Measurements from ENCODE around the gene TCP11.

The TCP11 gene

DNA sequence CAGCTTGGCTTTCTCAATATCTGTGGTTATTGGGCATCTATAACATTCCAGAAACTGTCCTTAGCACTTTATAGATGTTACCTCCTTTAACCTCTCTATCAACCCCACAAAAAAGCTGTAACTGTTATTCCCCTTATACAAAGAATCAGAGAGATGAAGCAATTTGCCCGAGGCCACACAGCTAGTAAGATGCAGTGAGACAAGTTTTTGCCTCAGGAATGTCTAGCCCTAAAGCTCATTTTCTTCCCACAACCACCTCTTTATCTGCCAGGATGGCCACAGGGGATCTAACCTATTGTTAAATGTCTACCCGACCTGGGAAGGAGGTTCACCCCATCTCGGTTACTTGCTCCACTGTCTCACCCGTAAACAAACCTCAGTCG, 31.9 kb upstream of the TCP11 start:
- no peak for DNase-seq (ENCODE audit: low read depth)

DNA sequence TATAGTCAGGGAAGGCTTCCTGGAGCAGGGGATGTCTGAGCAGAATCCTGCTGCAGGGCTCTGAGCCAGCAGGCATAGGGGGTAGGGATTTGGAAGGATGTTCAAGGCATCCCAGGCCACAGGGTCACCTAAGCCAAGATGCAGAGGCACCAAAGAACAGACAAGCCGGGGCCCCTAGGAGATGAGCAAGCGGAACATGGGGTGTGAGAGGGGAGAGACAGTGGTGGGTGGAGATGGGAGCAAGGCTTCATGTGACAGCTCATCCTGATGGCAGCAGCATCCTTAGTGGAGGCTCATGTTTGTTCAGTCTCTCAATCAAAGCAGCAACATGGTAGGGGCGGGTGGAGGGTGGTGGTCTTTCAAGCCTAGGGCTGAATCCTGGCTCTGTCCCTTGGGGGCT, 29.8 kb upstream of the TCP11 start:
- DNase-seq (ENCODE audit: low read depth), result no peak

DNA sequence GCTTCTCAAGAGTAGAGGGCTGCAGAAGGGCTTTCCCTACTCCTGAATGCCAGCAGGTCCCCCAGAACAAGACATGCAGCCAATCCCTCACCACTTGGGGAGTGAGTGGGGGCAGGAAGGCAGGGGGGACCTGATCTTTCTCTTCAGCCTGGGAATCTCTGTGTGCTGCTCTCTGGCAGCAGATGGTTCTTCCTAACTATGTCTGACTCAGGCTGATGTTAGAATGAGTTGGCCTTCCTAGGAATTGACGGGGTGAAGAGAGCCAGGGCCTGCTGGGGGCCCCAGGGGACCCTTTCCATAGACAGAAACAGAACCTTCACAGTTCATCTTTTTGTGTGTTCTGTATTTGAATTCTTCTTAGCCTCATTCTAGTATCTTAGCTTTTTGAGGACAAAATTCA, 29.0 kb upstream of the TCP11 start:
- no peak for DNase-seq (ENCODE audit: low read depth)

DNA sequence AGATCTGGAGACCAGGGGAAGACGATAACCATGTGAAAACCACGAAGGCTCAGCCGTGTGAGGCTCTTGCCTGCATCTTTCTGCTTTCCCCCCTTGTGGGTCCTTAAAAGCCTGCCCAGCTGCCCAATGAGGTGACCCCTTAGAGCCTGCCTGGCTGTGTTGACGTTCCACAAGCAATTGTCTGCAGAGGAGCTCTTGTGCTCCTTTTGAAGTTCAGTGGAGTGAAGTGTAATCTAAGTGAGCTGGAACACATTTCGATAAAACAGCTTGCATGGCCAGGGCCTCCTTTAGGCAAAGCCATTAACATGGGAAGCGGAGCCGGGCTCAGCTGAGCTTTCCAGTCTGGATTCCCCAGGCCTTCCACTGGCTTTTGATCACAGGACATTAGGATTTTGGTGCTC, 27.3 kb upstream of the TCP11 start:
- DNase-seq (ENCODE audit: low read depth), result no peak

DNA sequence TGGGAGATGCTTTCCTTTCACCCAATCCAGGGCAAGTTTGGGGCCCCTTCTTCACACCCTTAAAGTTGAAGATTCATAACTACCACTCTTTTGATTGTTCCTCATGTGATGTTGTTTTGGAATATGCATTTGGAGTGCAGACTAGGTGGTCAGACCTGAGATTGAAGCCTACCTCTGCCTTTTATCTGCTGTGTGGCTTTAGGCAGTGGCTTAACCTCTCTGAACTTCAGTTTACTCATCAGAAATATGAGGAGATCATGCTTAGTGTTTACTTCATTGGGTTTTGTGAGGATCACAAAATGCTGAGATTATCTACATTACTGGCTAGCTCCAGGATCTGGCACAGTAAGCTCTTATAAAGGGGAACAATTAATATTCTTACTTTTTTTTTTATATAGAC, 26.4 kb upstream of the TCP11 start:
- DNase-seq (ENCODE audit: low read depth), result no peak

DNA sequence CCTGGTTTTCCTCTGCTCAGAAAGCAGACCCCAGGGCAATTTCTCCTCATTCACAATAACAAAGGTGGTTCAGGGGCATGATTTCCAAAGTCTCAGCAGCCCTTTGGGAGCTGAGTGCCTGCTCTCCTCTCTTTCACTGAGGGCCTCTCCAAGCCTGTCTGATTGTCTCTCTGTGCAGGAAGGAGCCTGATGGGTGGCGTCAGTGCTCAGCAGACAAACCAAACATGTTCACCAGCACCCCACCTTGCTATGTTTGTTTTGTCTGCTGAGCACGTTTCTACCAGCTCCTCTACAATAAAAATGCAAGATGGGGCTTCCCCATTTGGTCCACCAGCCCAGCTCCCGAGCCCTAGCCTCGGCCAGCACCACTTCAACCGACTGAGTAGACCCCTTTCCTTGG, 25.4 kb upstream of the TCP11 start:
- no peak for DNase-seq (ENCODE audit: low read depth)

DNA sequence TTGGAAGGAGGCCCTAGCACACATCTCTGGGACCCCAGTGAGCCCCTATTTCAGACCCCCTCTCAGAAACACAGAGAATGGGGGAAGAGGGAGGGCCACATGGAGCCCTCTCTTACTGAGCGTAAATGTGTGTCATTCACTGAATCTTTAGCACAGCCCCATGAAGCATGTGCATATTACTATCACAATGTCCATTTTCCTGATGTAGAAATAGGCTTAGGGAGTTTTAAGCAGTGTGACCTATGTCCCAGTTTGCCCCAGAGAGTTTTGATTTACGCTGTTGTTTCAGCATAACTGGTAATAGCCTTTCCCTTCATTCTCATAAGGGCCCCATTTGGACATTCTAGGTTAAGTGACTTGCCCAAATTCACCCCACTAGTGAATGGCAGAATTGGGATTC, 25.0 kb upstream of the TCP11 start:
- no peak for DNase-seq (ENCODE audit: low read depth)

DNA sequence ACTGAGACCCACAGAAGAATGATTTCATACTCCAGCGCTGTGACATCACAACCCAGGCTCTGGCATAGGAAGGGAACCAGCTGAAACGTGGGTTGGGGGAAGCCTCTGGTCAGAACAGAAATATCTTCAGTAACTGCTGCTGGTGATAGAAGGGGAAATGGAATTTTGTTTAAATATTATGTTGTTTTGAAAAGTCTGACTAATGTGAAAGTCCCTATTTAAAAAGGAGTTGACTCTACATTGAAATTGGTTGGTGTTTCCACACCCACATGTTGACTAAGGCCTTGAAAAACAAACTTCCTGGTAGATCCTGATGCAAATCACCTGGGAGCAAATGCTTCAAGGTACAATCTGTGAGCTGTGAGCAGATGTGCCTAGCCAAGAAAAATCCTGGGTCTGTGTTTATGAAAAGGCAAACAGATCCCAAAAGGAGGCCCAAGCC, 24.5 kb upstream of the TCP11 start:
- DNase-seq (ENCODE audit: low read depth), result no peak

DNA sequence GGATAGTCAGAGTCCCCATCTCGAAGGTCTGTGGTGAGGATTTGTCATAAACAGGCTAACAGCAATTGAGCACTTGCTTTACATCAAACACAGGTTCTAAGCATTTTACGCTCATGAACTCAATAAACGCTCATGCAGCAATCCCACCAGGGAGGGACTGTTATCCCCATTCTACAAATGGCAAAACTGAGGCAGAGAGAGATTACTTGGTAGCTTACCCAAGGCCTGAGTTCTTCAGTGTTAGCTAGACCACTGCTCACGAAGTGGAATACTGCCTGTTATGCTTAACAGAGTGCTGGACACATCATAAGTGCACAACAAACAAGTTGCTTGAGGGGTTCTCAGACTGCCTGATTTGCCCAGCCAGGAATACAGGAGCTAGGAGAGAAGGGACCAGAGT, 23.7 kb upstream of the TCP11 start:
- no peak for DNase-seq (ENCODE audit: low read depth)

DNA sequence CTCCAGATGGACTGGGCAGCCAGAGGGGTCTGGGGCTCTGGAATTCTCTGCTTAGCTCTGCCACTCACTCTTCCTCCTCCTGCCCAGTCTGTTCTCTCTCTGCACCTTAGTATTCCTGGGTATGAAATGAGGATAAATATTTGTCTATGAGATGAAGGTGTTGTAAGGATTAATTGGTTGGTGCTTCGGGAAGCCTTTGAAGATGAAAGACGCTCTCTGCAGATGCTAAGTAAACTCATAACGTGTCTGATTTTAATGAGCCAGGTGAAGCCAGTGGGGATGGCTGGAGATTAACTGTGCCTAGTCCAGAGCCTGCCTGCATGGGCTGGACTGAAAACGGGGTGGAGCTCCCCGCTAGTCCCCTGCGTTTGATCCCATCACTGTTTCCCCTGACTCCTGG, 23.1 kb upstream of the TCP11 start:
- DNase-seq (ENCODE audit: low read depth), result no peak

DNA sequence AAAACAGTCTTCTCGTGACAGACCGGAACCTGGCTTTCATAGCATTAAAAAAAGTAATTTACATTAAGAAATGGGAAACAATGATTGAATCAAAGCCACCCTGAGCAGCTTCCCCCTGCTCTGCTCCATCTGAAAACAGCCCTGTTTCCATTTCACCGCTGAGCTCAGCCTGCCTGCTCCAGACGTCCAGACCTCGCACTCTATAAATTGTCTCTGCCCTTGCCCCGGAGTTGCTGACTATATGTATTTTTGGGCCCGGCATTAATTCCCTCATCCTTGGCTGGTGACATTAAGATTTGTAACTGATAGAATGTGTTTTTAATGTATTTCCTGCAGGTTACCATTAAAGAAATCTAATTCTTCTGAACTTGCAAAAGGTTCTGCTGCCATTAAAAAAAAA, 22.7 kb upstream of the TCP11 start:
- DNase-seq (ENCODE audit: low read depth), result no peak

DNA sequence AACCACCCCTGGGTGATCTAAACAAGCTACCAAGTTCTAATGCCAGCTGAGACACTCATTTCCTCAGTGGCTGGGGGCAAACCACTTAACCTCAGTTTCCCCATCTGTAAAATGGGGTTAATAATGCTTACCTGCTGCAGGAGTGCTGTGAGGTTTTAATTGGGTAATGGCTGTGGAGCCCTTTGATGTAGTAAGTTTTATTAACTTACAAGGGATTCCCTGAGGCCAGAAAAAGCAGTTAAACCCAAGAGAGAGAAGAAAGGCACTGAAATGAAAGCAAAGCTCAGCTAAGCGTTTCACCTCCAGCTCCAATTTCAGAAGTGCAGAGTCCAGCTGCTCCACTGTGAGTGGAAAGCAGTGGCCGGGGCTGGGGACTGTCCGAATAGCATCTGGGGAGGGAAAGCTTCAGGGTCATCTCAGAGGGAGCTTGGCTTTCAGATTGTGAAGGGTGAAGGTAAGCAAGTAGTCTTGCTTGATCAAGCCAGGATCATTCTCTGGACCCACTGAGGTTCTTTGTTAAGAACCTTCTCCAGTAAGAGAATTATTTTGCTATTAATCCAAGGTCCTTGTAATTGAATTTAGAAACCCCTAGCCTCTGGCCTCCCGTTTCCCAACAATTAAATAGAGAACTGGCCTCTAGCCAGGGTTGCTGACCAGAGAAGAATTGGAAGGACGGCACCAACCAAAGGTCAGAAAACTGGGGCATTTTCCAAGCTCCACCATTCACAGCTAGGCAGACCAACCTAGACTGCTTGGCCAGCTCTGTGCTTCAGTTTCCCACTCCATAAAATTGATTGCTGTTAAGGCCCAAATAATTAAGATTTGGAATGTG, 20.9 kb upstream of the TCP11 start:
- DNase-seq (ENCODE audit: low read depth), result no peak

DNA sequence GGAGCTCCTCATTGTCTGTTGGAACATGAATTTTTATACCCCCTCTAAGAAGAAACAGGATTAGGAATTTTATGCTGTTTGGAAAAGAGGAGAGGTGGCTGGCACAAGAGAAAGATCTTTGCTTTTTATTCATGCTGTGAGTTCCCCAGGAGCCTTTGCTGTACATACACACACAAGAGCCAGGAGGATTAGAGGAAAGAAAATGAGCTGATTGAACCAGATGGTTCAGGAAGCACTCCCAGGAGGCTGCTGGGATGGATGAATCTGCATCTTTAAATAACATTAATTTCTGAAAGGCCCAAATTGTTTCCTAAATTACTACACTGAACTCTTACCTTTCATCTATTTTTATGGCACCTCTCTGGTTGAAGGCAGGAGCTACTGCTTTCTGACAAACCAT, 20.1 kb upstream of the TCP11 start:
- no peak for DNase-seq (ENCODE audit: low read depth)

DNA sequence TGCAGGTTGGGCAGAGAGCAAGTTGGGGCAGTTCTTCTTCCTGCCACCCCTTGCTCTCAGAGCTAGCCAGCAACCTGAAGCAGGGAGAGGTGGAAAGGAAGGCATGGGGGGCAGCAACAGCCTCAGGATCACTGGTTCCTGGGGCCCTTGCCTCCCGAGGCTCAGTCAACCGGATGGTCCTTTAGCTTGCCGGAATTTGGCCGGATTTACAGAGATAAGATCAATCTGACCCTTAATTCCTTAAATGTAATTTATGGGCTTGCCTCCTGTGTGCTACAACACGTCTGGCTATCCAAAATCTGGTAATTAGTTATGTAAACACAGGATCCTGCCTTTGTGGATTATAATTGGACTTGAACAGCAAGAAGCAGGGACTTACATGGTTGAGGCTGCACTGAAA, 19.5 kb upstream of the TCP11 start:
- no peak for DNase-seq (ENCODE audit: low read depth)

DNA sequence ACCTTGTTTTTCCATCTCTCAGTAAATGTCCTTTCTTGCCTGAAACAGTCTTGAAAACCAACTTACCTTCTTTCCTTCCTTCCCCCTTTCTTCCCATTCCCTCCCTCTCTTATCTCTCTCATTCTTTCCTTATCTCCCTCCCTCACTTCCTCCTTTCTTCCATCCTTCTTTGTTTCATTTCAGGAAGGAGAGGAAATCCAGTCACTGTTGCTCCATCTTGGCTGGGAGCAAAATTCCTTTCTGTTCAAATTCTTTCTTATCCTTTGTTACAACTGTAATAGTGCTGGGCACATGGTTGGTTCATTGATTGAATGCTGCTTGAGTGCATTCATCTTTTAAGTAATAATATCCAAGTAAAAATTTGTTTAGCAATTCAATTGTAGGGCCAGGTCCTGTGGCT, 17.4 kb upstream of the TCP11 start:
- DNase-seq (ENCODE audit: low read depth), result no peak

DNA sequence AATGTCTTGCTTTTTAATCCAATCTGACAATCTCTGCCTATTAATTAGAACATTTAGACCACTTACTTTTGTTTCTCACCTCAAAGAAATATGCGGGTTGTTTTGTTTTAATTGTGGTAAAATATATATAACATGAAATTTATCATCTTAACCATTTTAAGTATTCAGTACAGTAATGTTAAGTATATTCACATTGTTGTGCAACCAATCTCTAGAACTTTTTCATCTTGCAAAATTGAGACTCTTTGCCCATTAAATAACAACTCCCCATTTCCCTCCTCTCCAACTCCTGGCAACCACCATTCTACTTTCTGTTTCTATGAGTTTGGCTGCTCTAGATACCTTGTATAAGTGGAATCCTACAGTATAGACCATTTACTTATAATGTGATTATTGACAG, 13.8 kb upstream of the TCP11 start:
- no peak for DNase-seq (ENCODE audit: low read depth)

DNA sequence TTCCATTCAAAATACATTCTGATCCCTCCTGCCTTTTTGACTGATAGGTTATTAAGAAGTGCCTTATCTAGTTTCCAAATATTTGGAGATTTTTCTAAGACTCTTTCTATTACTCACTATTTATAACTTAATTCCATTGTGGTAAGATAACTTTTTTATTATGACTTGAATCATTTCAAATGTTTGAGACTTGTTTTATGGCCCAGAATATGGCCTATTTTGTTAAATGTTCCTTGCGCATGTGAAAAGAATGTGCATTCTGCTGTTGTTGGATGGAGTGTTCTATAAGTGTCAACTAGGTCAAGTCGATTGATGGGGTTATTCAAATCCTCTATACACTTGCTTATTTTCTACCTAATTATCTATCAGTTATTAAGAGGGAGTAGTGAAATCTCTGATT, 13.1 kb upstream of the TCP11 start:
- DNase-seq (ENCODE audit: low read depth), result no peak

DNA sequence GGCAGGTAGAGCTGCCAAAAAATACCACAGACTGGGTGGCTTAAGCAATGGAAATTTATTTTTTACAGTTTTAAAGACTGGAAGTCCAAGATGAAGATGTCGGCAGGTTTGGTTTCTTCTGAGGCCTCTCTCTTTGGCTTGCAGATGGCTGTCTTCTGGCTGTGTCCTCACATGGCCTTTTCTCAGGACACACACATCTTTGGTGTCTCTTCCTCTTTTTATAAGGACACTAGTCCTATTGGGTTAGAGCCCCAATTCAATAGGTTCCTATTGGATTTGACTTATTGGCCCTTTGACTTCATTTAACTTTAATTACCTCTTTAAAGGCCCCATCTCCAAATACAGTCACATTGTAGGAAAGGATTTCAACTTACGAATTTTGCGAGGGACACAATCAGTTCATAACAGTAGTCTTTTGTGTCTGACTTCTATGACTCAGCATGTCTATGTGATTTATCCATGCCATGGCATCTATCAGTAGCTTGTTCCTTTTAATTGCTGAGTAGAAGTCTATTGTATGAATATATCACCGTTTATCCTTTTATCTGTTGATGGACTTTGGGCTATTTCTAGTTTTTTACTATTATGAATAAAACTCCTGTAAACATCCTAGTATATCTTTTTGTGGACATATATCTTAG, 11.0 kb upstream of the TCP11 start:
- DNase-seq (ENCODE audit: low read depth), result no peak

DNA sequence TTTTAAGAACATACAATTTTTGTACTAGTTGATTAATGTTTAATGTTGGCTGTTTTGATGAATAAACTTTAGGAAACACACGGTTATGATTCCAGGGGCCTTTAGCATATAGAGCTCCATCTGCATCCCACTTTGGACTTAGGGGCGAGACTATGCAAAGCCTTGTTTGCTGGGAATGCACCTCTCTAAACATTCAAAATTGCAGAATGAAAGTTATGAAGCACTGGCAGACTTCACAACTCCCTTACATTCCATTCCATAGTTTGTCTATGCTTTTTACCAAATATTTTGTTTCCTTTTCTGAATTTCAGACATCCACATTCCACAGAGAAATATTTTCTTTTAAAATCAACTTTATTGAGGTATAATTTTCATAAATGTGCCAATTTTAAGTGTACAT, 10.3 kb upstream of the TCP11 start:
- DNase-seq (ENCODE audit: low read depth), result no peak

DNA sequence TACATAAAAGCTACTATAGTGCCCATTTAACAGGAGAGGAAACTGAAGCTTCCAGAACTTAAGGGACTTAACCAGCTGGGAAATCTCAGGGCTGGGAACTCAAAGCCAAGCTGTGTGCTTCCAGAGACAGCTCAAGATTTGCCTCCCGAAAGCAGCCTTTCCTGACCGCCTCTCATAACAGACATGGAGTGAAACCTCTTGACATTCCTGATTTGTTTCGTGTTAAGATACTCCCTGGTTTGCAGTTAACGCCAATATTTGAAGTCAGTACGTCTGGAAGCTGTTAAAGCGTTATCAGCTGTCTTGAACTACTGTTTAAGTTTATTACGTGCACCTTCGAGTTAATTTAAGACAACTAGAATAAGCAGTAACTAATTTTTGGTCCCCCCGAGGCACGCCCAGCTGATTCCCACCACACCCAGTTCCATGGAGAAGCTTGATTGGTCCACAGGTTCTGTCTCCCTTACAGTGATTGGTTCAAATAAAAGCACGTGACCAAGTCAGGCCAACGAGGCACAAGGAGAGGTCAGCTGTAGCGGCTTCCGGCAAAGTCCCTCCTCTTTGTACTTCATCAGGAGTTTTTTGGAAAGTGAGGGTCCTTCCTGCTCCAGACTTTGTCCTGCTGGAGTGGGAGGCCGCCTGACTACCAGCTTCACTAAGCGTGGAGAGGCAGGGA, 8.9 kb upstream of the TCP11 start:
- no peak for DNase-seq (ENCODE audit: low read depth)

DNA sequence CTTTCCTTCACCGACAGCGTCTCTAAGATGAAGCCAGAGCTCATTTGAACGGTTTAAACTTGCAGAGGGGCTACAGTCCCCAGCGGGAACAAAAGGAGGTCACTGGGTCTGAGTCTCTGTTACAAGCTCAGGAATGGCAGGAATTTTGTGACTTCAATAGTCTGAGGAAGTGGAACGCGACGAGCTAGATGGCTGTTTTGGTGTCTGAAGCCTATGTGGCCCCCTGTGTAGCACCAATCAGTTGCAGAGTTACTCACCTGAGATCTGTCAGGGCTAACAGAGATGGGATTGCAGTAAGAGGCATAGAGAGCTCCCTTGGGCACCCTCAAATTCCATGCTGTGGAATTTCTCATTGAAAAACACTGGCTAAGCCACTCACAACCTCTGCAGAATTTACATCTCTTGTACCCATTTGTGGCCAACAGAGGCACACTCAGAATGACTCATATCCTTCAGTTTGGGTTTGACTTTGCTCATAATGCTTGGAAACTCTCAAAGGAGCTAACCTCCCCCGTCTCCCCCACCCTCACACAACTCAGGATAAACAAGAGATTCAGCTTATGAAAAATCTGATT, 7.1 kb upstream of the TCP11 start:
- no peak for DNase-seq (ENCODE audit: low read depth)

DNA sequence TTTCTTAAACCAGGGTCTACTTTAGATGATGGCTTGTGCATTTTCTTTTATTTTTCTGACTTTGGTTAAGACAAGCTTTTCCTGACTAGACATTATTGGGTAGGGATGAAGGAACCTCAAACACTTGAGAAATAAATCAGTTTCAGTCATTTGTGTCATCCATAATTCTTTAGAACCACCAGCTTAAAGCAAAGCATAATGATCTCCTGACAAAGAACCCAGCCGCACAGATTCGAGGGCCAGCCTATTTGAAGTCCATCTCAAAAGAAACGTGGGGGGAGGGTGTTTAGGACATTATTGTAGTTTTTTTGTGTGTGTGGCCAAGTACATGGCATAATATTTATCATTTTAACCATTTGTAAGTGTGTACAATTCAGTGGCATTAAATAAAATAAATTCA, 6.3 kb upstream of the TCP11 start:
- no peak for DNase-seq (ENCODE audit: low read depth)

DNA sequence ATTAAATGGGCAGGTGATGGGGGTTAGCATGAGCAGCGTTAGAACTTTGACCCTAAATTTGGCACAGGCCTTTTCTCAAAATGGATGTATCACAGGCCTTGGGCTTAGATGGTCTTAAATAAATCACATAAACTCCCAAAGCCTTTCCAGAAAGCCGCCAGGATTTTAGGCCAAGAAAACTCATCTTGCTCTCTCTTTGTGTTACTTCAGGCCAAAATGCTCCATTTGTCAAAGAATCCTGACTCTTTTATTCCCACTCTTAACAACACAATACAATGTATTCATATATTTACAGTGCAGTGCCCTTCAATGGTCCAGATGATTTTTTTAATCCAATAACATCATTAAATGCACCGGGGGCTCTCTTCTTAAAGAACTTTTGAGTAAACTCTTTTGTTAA, 5.9 kb upstream of the TCP11 start:
- no peak for DNase-seq (ENCODE audit: low read depth)
